ENCODE results near the gene VMAC.

DNA sequence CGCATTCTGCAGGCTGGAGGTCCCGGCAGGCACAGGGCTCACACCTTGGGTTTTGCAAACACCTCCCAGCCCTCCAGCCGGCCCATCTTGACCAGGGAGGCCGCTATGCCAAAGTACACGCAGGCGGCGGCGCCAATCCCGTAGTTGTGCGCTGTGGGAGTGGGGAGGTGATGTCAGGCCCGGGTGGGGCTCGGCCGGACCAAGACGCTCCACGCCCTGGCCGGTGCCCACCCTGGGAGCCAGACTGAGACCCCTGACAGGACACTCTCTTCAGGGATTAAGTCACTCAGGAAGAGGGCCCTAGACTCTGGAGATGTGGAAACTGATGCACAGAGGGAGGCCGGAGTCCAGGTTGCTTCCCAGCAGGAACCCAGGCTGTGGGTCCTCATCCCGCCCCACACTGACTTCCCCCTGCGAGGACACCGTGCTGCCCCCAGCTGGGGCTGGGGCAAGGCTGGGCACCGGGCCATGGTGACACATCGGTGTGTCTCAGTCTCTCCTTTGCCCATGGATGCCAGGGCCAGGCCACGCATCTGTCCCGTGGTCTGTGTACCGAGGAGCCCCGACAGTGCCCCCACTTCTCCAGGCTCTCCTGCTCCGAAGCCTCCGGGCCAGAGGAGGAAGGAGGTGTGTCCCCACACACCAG lies 9.8 kb upstream of the VMAC start:
- no peak for TF ChIP-seq POLR2AphosphoS5 (IDR thresholded peaks at IDR 0.05; ENCODE audit: low read depth, low read length)
- TF ChIP-seq, protein P1, sequence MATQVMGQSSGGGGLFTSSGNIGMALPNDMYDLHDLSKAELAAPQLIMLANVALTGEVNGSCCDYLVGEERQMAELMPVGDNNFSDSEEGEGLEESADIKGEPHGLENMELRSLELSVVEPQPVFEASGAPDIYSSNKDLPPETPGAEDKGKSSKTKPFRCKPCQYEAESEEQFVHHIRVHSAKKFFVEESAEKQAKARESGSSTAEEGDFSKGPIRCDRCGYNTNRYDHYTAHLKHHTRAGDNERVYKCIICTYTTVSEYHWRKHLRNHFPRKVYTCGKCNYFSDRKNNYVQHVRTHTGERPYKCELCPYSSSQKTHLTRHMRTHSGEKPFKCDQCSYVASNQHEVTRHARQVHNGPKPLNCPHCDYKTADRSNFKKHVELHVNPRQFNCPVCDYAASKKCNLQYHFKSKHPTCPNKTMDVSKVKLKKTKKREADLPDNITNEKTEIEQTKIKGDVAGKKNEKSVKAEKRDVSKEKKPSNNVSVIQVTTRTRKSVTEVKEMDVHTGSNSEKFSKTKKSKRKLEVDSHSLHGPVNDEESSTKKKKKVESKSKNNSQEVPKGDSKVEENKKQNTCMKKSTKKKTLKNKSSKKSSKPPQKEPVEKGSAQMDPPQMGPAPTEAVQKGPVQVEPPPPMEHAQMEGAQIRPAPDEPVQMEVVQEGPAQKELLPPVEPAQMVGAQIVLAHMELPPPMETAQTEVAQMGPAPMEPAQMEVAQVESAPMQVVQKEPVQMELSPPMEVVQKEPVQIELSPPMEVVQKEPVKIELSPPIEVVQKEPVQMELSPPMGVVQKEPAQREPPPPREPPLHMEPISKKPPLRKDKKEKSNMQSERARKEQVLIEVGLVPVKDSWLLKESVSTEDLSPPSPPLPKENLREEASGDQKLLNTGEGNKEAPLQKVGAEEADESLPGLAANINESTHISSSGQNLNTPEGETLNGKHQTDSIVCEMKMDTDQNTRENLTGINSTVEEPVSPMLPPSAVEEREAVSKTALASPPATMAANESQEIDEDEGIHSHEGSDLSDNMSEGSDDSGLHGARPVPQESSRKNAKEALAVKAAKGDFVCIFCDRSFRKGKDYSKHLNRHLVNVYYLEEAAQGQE (IDR thresholded peaks at IDR 0.05; ENCODE audit: insufficient read depth in 1 of 2, low read depth in 2 of 2, low read length in 2 of 2), result no peak
- TF ChIP-seq TAF1 (IDR thresholded peaks at IDR 0.05; ENCODE audit: borderline replicate concordance, insufficient read depth, low read length), result no peak
- no peak for TF ChIP-seq SIN3A (IDR thresholded peaks at IDR 0.05; ENCODE audit: borderline replicate concordance, insufficient read depth, low read length)
- TF ChIP-seq FOXP2 (optimal IDR thresholded peaks at IDR 0.05; ENCODE audit: borderline replicate concordance, extremely low read depth, extremely low read length, insufficient read depth), result no peak

All from PFSK-1 (cell line).